SK-N-MC (cell line): Measurements from ENCODE around the gene SOX6.

ENCODE experiments used
- EZH2 ChIP-seq: fragments of 200-600 bp; sonication (generic); IDR thresholded peaks from one replicate; pipeline ENCODE4 v1.6.1; 2017; ENCODE audit warnings: antibody characterized with exemption
- POLR2AphosphoS5 ChIP-seq: IDR thresholded peaks from 2 replicates; pipeline ENCODE4 v1.6.1; 2012; ENCODE audit warnings: mild to moderate bottlenecking, low read depth, low read length, borderline replicate concordance

DNA sequence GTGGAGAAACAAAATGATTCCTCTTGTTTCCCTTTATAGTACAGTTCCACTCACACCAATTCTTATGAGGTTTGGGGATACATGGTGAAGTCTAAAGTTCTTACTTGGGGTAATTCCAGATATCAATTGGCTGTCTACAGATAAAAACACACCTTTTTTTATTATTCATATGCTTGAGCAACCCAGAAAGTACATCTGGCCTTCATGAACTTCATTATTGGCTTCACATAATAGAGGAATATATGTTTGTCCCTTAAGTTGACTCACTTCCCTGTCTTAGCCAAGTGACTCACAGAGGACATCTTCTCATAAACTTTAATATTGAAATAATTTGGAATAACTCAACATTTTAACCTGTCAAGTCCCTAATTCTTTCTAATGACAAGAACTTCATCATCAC, 36.3 kb upstream of the SOX6 start:
- TF ChIP-seq POLR2AphosphoS5: no peak
- TF ChIP-seq EZH2: no peak
